PC-9 (cell line): Measurements from ENCODE around the gene SPATA31D4. TPM values are rescaled to one million over a fixed set of nuclear protein-coding genes. Genes with fewer than 3 reads are reported as not detected.

Experiments
- BruUV-seq: library from RNA; stranded (reverse); fragments of 400-500 nt; replicated peaks from 2 replicates; lab custom pipeline; 2021; lab: Mats Ljungman, UMichigan
- CTCF ChIA-PET: fragments of 300-600 bp; sonication (Branson Sonifier 250); formaldehyde crosslinking; loops from one replicate; lab custom pipeline; 2022; ENCODE audit warnings: antibody characterized with exemption; lab: Charles Lee
- POLR2A ChIA-PET: fragments of 300-600 bp; sonication (Branson Sonifier 250); formaldehyde crosslinking; loops from one replicate; lab custom pipeline; 2022; ENCODE audit warnings: antibody characterized with exemption; ENCODE audit not compliant: unreplicated experiment; lab: Charles Lee
- DNase-seq, 2 experiments: peaks; one replicate each; pipeline versions ENCODE4 v3.0.0 to v3.0.0-alpha.2; 2015 to 2022; ENCODE audit warnings: mixed read lengths in 1 of 2
- H2AFZ ChIP-seq: fragments of 200-600 bp; sonication (generic); 2 replicates; pipeline ENCODE4 v1.8.1; 2017; ENCODE audit warnings: antibody characterized with exemption
- H3F3A ChIP-seq: fragments of 200-600 bp; sonication (generic); 2 replicates; pipeline ENCODE4 v1.8.1; 2017; ENCODE audit warnings: antibody characterized with exemption, mild to moderate bottlenecking, low read depth; ENCODE audit not compliant: insufficient read depth
- H3K27ac ChIP-seq: fragments of 200-600 bp; sonication (generic); 2 replicates; pipeline ENCODE4 v1.6.1; 2016; ENCODE audit warnings: mixed run types
- H3K27me3 ChIP-seq: fragments of 200-600 bp; sonication (generic); 2 replicates; pipeline ENCODE4 v1.6.1; 2016; ENCODE audit warnings: low read depth, mixed run types; ENCODE audit not compliant: insufficient read depth
- H3K36me3 ChIP-seq: fragments of 200-600 bp; sonication (generic); 2 replicates; pipeline ENCODE4 v1.6.1; 2016; ENCODE audit warnings: low read depth, mixed run types
- H3K4me1 ChIP-seq: fragments of 200-600 bp; sonication (generic); replicated peaks from 2 replicates; pipeline ENCODE4 v1.6.1; 2016; ENCODE audit warnings: mixed run types; ENCODE audit not compliant: insufficient read depth
- H3K4me2 ChIP-seq: fragments of 200-600 bp; sonication (generic); 2 replicates; pipeline ENCODE4 v1.6.1; 2017; ENCODE audit warnings: mixed run types
- H3K4me3 ChIP-seq: fragments of 200-600 bp; sonication (generic); 2 replicates; pipeline ENCODE4 v1.6.1; 2016; ENCODE audit warnings: mixed run types
- H3K79me2 ChIP-seq: fragments of 200-600 bp; sonication (generic); 2 replicates; pipeline ENCODE4 v1.6.1; 2017; ENCODE audit warnings: low read depth, mixed run types
- H3K9me2 ChIP-seq: fragments of 200-600 bp; sonication (generic); 2 replicates; pipeline ENCODE4 v1.8.1; 2017; ENCODE audit warnings: mild to moderate bottlenecking; ENCODE audit not compliant: insufficient read depth
- H3K9me3 ChIP-seq: fragments of 200-600 bp; sonication (generic); 2 replicates; pipeline ENCODE4 v1.8.1; 2016; ENCODE audit warnings: low read depth; ENCODE audit not compliant: insufficient read depth
- H4K20me1 ChIP-seq: fragments of 200-600 bp; sonication (generic); 2 replicates; pipeline ENCODE4 v1.8.1; 2017; ENCODE audit not compliant: insufficient read depth
- CTCF ChIP-seq: fragments of 200-600 bp; sonication (generic); conservative IDR thresholded peaks from 2 replicates; pipeline ENCODE4 v1.6.1; 2017; ENCODE audit warnings: mixed run types, antibody characterized with exemption, mild to moderate bottlenecking, moderate library complexity
- EZH2 ChIP-seq: fragments of 200-600 bp; sonication (generic); IDR thresholded peaks from 2 replicates; pipeline ENCODE4 v1.8.0; 2017; ENCODE audit warnings: antibody characterized with exemption, low read depth
- intact Hi-C: fragments of 100-400 bp; cut with micrococcal nuclease; formaldehyde crosslinking; loops from one replicate; pipeline ENCODE4 v1.10.0; 2022; ENCODE audit not compliant: unreplicated experiment
- total RNA-seq: library from RNA; stranded (reverse); gene quantifications from 2 replicates; pipeline ENCODE4 v1.2.3, GENCODE V29; 2021

The SPATA31D4 gene
- total RNA-seq, 1 experiment from 2014 or later, result not detected

- Histone ChIP-seq H3K9me3 (no peaks in the 10 kb centered on the region), H3F3A (no peaks in the 10 kb centered on the region), H3K79me2 (no peaks in the 10 kb centered on the region), H3K4me3 (no peak overlapping the region), H3K36me3 (no peaks in the 10 kb centered on the region), H2AFZ (no peak overlapping the region), H3K27me3 (no peaks in the 10 kb centered on the region), H3K4me2 (no peak overlapping the region), H3K27ac (no peak overlapping the region), H3K4me1 (no peaks in the 10 kb centered on the region), H3K9me2 (no peaks in the 10 kb centered on the region), H4K20me1 (no peaks in the 10 kb centered on the region)
- TF ChIP-seq EZH2 (no peak), CTCF (no peak)
- ChIA-PET CTCF (no interaction called here), POLR2A (no interaction called here)
- intact Hi-C loops, result no loop called here
- BruUV-seq, result no TSS peak
- DNase-seq, result no peak
These were observed 29.4 kb upstream of the SPATA31D4 start for GRCh38 chr9:81898851-81899250.

GRCh38 chr9:81902196-81902595 lies 26.0 kb upstream of the SPATA31D4 start:
- Histone ChIP-seq H3K36me3 (no peaks in the 10 kb centered on the region), H3K4me1 (no peaks in the 10 kb centered on the region), H3K27me3 (no peaks in the 10 kb centered on the region), H4K20me1 (no peaks in the 10 kb centered on the region), H3K4me2 (no peak overlapping the region), H3K79me2 (no peaks in the 10 kb centered on the region), H3K9me2 (no peaks in the 10 kb centered on the region), H3K4me3 (no peak overlapping the region), H3K9me3 (no peaks in the 10 kb centered on the region), H3K27ac (no peak overlapping the region), H2AFZ (no peak overlapping the region), H3F3A (no peaks in the 10 kb centered on the region)
- DNase-seq, result no peak
- TF ChIP-seq EZH2, result no peak
- no peak for TF ChIP-seq CTCF
- ChIA-PET CTCF (no interaction called here), POLR2A (no interaction called here)
- intact Hi-C loops, result no loop called here
- no TSS peak for BruUV-seq

DNA sequence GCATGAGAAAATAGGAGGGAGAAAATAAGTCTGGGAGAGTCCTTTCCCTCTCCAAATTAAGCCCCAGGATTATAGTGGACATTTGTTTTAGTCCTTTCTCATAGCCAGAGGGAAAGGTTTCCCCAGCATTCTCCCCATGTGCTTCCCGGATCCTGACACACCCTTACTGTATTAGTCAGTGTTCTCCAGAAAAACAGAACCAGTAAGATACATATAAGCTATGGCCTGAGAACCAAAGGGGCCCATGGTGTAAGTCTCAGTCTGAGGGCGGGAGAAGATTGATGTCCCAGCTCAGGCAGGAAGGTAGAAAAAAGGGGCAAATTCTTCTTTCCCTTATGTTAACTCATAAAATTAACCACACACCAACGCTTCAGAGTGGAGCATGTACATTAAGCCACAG lies 25.6 kb upstream of the SPATA31D4 start:
- Histone ChIP-seq H3K27ac (no peak overlapping the region), H3K36me3 (no peaks in the 10 kb centered on the region), H3K27me3 (no peaks in the 10 kb centered on the region), H3K4me2 (no peak overlapping the region), H3K9me2 (no peaks in the 10 kb centered on the region), H3K79me2 (no peaks in the 10 kb centered on the region), H3K9me3 (no peaks in the 10 kb centered on the region), H3F3A (no peaks in the 10 kb centered on the region), H3K4me3 (no peak overlapping the region), H3K4me1 (no peaks in the 10 kb centered on the region), H2AFZ (no peak overlapping the region), H4K20me1 (no peaks in the 10 kb centered on the region)
- ChIA-PET CTCF (no interaction called here), POLR2A (no interaction called here)
- no TSS peak for BruUV-seq
- intact Hi-C loops, result no loop called here
- TF ChIP-seq EZH2 (no peak), CTCF (no peak)
- DNase-seq, result no peak
